GM23338 (cell line): ENCODE results near the gene TMEM63C. TPM values are rescaled to one million over a fixed set of nuclear protein-coding genes. Genes with fewer than 3 reads are reported as not detected.

ENCODE experiments used
- ATAC-seq: fragments of 200-7000 bp; cut with Tn5 transposase; 3 replicates; pipeline ENCODE4 v1.9.1; 2020
- DNase-seq: peaks from one replicate; pipeline ENCODE4 v3.0.0-alpha.2; 2015; ENCODE audit warnings: low spot score
- H2AFZ ChIP-seq: fragments of 200-600 bp; sonication (generic); 2 replicates; pipeline ENCODE4 v1.8.0; 2016; ENCODE audit warnings: antibody characterized with exemption, mild to moderate bottlenecking, moderate library complexity
- H3F3A ChIP-seq: fragments of 200-600 bp; sonication (generic); replicated peaks from 2 replicates; pipeline ENCODE4 v1.8.0; 2017; ENCODE audit warnings: antibody characterized with exemption, mixed run types, low read depth
- H3K27ac ChIP-seq: fragments of 200-600 bp; sonication (generic); 2 replicates; pipeline ENCODE4 v1.6.1; 2016; ENCODE audit warnings: low read depth
- H3K27me3 ChIP-seq: fragments of 200-600 bp; sonication (generic); 2 replicates; pipeline ENCODE4 v1.8.0; 2016; ENCODE audit warnings: mild to moderate bottlenecking, mixed run types, moderate library complexity; ENCODE audit not compliant: insufficient read depth
- H3K36me3 ChIP-seq: fragments of 200-600 bp; sonication (generic); 2 replicates; pipeline ENCODE4 v1.8.0; 2016; ENCODE audit warnings: mild to moderate bottlenecking; ENCODE audit not compliant: insufficient read depth
- H3K4me1 ChIP-seq: fragments of 200-600 bp; sonication (generic); 2 replicates; pipeline ENCODE4 v1.8.0; 2016; ENCODE audit warnings: mild to moderate bottlenecking, moderate library complexity; ENCODE audit not compliant: insufficient read depth
- H3K4me2 ChIP-seq: fragments of 200-600 bp; sonication (generic); 2 replicates; pipeline ENCODE4 v1.7.1; 2017; ENCODE audit warnings: mixed run types
- H3K4me3 ChIP-seq: fragments of 200-600 bp; sonication (generic); 2 replicates; pipeline ENCODE4 v1.6.1; 2016; ENCODE audit warnings: mixed run types
- H3K79me2 ChIP-seq: fragments of 200-600 bp; sonication (generic); replicated peaks from 2 replicates; pipeline ENCODE4 v1.8.0; 2017; ENCODE audit warnings: mild to moderate bottlenecking; ENCODE audit not compliant: insufficient read depth
- H3K9me2 ChIP-seq: fragments of 200-600 bp; sonication (generic); 2 replicates; pipeline ENCODE4 v1.8.0; 2017; ENCODE audit not compliant: insufficient read depth
- H4K20me1 ChIP-seq: fragments of 200-600 bp; sonication (generic); replicated peaks from 2 replicates; pipeline ENCODE4 v1.8.0; 2017; ENCODE audit warnings: mild to moderate bottlenecking; ENCODE audit not compliant: insufficient read depth
- H3K27ac Mint-ChIP-seq: 2 replicates; pipeline ENCODE4 v1.8.0; 2020; ENCODE audit warnings: inconsistent platforms, mild to moderate bottlenecking, moderate library complexity, mixed read lengths
- H3K27me3 Mint-ChIP-seq: 3 replicates; pipeline ENCODE4 v1.8.0; 2022; ENCODE audit warnings: low read depth, mild to moderate bottlenecking, moderate library complexity, mixed read lengths, inconsistent platforms; ENCODE audit not compliant: insufficient read depth, poor library complexity
- H3K36me3 Mint-ChIP-seq: 3 replicates; pipeline ENCODE4 v1.8.0; 2021; ENCODE audit warnings: low read depth, mild to moderate bottlenecking, inconsistent platforms, moderate library complexity, mixed read lengths
- H3K4me1 Mint-ChIP-seq: 3 replicates; pipeline ENCODE4 v1.8.0; 2020; ENCODE audit warnings: mild to moderate bottlenecking, inconsistent platforms, mixed read lengths
- H3K4me3 Mint-ChIP-seq: 3 replicates; pipeline ENCODE4 v1.8.0; 2021; ENCODE audit warnings: moderate library complexity, mild to moderate bottlenecking, inconsistent platforms, mixed read lengths
- H3K9me3 Mint-ChIP-seq: 3 replicates; pipeline ENCODE4 v1.8.0; 2020; ENCODE audit warnings: moderate library complexity, mild to moderate bottlenecking, inconsistent platforms, mixed read lengths
- CREB1 ChIP-seq: fragments of 250-450 bp; sonication (Bioruptor Pico); IDR thresholded peaks from 2 replicates; pipeline ENCODE4 v1.5.0; 2020; ENCODE audit warnings: low read depth, mild to moderate bottlenecking, moderate library complexity
- EZH2phosphoT487 ChIP-seq: fragments of 200-600 bp; sonication (generic); IDR thresholded peaks from one replicate; pipeline ENCODE4 v1.8.1; 2018; ENCODE audit warnings: antibody characterized with exemption; ENCODE audit not compliant: unreplicated experiment
- NANOG ChIP-seq: IDR thresholded peaks from 2 replicates; pipeline ENCODE4 v1.6.1; 2016; ENCODE audit warnings: antibody characterized with exemption, borderline replicate concordance
- POLR2AphosphoS5 ChIP-seq: IDR thresholded peaks from 2 replicates; pipeline ENCODE4 v1.6.1; 2016; ENCODE audit warnings: antibody characterized with exemption, low read depth
- STAT1 ChIP-seq: IDR thresholded peaks from one replicate; pipeline ENCODE4 v1.6.1; 2016; ENCODE audit warnings: antibody characterized with exemption; ENCODE audit not compliant: unreplicated experiment
- ZNF114 ChIP-seq: fragments of 250-450 bp; sonication (Bioruptor Pico); IDR thresholded peaks from 2 replicates; pipeline ENCODE4 v1.5.0; 2020; ENCODE audit warnings: mild to moderate bottlenecking, moderate library complexity
- ZNF331 ChIP-seq: fragments of 250-450 bp; sonication (Bioruptor Pico); IDR thresholded peaks from 2 replicates; pipeline ENCODE4 v1.5.0; 2020; ENCODE audit warnings: low read depth, mild to moderate bottlenecking, moderate library complexity
- polyA plus RNA-seq: library from polyadenylated mRNA; unstranded; fragments of >200 nt; fragmentation: Nextera tagmentation; extraction: Ambion mirVana; gene quantifications from 2 replicates; pipeline ENCODE4 v1.2.1, GENCODE V29; 2016
- total RNA-seq: library from RNA; depleted of rRNA; stranded (reverse); fragments of >200 nt; shearing (Covaris generic); gene quantifications from 2 replicates; pipeline ENCODE4 v1.2.3, GENCODE V29; 2014
- TF ChIP-seq, protein P1 (sequence below), 2 experiments: fragments of 200-600 bp in 1 of 2; sonication (generic) in 1 of 2; conservative IDR thresholded peaks; 2 replicates each; pipeline versions ENCODE4 v1.5.1 to v1.6.1; 2016 to 2017; ENCODE audit warnings: antibody characterized with exemption in 2 of 2, low read depth in 2 of 2, mild to moderate bottlenecking in 2 of 2, moderate library complexity in 1 of 2
- TF ChIP-seq, protein P2 (sequence below): fragments of 250-450 bp; sonication (Bioruptor Pico); IDR thresholded peaks from 2 replicates; pipeline ENCODE4 v1.5.0; 2020; ENCODE audit warnings: mild to moderate bottlenecking, moderate library complexity
- TF ChIP-seq, protein P3 (sequence below): IDR thresholded peaks from one replicate; pipeline ENCODE4 v1.6.1; 2018; ENCODE audit warnings: antibody characterized with exemption; ENCODE audit not compliant: unreplicated experiment

The TMEM63C gene
- total and polyA plus RNA-seq, 2 experiments from 2014 or later: 2.1 to 6.3 TPM

DNA sequence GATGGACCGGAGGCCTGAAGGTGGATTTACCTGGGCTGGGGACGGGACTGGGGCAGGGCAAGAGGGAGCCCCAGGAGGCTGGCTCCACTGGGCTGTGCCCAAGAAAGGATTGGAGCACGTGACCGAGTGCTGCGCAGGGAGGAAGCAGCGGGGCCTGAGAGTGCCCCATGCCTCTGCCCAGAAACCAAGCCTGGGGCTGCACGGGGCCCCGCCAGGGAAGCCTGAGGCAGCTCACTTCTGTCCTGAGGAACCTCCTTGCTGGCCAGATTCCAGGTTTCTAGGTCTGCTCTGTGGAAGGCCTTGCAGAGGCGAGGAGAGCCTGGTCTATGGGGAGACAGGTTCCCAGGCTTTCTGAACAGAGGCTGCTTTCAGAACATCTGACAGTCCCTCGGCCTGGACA, 79.0 kb downstream of the TMEM63C start (continued):
- TF ChIP-seq, protein P1, sequence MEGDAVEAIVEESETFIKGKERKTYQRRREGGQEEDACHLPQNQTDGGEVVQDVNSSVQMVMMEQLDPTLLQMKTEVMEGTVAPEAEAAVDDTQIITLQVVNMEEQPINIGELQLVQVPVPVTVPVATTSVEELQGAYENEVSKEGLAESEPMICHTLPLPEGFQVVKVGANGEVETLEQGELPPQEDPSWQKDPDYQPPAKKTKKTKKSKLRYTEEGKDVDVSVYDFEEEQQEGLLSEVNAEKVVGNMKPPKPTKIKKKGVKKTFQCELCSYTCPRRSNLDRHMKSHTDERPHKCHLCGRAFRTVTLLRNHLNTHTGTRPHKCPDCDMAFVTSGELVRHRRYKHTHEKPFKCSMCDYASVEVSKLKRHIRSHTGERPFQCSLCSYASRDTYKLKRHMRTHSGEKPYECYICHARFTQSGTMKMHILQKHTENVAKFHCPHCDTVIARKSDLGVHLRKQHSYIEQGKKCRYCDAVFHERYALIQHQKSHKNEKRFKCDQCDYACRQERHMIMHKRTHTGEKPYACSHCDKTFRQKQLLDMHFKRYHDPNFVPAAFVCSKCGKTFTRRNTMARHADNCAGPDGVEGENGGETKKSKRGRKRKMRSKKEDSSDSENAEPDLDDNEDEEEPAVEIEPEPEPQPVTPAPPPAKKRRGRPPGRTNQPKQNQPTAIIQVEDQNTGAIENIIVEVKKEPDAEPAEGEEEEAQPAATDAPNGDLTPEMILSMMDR (conservative IDR thresholded peaks at IDR 0.05; ENCODE audit: low read depth in 2 of 2): no peak
- TF ChIP-seq CREB1 (CRISPR knock-in tag): no peak

DNA sequence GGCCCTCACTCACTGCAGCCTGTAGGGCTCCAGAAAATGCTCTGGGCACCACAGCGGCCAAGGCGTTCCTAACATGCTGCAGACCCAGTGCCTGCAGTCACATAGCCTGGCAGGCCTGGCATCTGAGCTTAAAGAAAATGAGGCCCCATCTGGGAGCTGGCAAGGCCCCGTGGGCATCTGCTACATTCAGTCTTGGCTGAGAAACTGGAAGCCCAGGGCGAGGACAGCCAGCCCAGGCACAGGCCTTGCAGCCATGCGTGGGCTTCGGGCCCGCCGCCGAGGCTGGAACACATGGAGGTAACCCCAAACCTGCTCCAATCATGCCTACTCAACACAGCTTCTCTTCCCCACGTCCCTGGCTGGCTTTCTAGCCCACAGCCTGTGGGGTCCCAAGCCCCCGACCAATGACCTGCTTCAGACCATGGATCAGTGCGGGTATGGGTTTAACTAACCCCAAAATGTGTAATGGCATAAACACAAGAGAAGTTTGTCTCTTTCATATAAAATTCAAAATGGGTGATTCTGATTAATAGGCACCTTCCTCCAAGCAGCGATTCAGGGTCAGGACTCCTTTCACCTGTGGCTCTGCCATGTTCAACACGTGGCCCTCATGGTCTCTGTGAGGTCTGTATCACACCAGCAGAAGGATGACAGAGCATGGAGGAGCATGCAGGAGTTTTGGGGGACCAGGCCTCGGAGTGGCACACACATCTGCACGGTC, 83.0 kb downstream of the TMEM63C start:
- no peak for DNase-seq
- no peaks in the 10 kb centered on the region for H3K36me3 Mint-ChIP-seq
- Histone ChIP-seq H3K79me2 (no peaks in the 10 kb centered on the region), H3K27me3 (peaks cover 17% of the 10 kb centered on the region), H3K27ac (no peak overlapping the region), H3K36me3 (no peaks in the 10 kb centered on the region), H3K4me3 (no peak overlapping the region), H3K4me2 (no peak overlapping the region), H2AFZ (no peak overlapping the region), H3F3A (peaks cover 4% of the 10 kb centered on the region; the same call in 1 of the 2 replicates), H3K4me1 (no peaks in the 10 kb centered on the region), H3K9me2 (no peaks in the 10 kb centered on the region), H4K20me1 (no peaks in the 10 kb centered on the region)
- no peak for ATAC-seq
- H3K4me3 Mint-ChIP-seq: no peak overlapping the region
- H3K9me3 Mint-ChIP-seq: peaks cover 2% of the 10 kb centered on the region; the same call in 2 of the 3 replicates
- H3K27ac Mint-ChIP-seq: no peak overlapping the region
- peaks cover 4% of the 10 kb centered on the region; the same call in 2 of the 3 replicates for H3K4me1 Mint-ChIP-seq
- H3K27me3 Mint-ChIP-seq: peaks cover 19% of the 10 kb centered on the region
- TF ChIP-seq, protein P1 (conservative IDR thresholded peaks at IDR 0.05; ENCODE audit: low read depth in 2 of 2): no peak
- TF ChIP-seq EZH2phosphoT487: no peak
- TF ChIP-seq, protein P2, sequence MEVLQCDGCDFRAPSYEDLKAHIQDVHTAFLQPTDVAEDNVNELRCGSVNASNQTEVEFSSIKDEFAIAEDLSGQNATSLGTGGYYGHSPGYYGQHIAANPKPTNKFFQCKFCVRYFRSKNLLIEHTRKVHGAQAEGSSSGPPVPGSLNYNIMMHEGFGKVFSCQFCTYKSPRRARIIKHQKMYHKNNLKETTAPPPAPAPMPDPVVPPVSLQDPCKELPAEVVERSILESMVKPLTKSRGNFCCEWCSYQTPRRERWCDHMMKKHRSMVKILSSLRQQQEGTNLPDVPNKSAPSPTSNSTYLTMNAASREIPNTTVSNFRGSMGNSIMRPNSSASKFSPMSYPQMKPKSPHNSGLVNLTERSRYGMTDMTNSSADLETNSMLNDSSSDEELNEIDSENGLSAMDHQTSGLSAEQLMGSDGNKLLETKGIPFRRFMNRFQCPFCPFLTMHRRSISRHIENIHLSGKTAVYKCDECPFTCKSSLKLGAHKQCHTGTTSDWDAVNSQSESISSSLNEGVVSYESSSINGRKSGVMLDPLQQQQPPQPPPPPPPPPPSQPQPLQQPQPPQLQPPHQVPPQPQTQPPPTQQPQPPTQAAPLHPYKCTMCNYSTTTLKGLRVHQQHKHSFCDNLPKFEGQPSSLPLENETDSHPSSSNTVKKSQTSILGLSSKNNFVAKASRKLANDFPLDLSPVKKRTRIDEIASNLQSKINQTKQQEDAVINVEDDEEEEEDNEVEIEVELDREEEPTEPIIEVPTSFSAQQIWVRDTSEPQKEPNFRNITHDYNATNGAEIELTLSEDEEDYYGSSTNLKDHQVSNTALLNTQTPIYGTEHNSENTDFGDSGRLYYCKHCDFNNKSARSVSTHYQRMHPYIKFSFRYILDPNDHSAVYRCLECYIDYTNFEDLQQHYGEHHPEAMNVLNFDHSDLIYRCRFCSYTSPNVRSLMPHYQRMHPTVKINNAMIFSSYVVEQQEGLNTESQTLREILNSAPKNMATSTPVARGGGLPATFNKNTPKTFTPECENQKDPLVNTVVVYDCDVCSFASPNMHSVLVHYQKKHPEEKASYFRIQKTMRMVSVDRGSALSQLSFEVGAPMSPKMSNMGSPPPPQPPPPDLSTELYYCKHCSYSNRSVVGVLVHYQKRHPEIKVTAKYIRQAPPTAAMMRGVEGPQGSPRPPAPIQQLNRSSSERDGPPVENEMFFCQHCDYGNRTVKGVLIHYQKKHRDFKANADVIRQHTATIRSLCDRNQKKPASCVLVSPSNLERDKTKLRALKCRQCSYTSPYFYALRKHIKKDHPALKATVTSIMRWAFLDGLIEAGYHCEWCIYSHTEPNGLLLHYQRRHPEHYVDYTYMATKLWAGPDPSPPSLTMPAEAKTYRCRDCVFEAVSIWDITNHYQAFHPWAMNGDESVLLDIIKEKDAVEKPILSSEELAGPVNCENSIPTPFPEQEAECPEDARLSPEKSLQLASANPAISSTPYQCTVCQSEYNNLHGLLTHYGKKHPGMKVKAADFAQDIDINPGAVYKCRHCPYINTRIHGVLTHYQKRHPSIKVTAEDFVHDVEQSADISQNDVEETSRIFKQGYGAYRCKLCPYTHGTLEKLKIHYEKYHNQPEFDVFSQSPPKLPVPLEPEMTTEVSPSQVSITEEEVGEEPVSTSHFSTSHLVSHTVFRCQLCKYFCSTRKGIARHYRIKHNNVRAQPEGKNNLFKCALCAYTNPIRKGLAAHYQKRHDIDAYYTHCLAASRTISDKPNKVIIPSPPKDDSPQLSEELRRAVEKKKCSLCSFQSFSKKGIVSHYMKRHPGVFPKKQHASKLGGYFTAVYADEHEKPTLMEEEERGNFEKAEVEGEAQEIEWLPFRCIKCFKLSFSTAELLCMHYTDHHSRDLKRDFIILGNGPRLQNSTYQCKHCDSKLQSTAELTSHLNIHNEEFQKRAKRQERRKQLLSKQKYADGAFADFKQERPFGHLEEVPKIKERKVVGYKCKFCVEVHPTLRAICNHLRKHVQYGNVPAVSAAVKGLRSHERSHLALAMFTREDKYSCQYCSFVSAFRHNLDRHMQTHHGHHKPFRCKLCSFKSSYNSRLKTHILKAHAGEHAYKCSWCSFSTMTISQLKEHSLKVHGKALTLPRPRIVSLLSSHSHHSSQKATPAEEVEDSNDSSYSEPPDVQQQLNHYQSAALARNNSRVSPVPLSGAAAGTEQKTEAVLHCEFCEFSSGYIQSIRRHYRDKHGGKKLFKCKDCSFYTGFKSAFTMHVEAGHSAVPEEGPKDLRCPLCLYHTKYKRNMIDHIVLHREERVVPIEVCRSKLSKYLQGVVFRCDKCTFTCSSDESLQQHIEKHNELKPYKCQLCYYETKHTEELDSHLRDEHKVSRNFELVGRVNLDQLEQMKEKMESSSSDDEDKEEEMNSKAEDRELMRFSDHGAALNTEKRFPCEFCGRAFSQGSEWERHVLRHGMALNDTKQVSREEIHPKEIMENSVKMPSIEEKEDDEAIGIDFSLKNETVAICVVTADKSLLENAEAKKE (CRISPR knock-in tag): no peak
- no peak for TF ChIP-seq STAT1
- TF ChIP-seq CREB1 (CRISPR knock-in tag): no peak
- no peak for TF ChIP-seq ZNF331 (CRISPR knock-in tag)
- no peak for TF ChIP-seq NANOG
- no peak for TF ChIP-seq POLR2AphosphoS5
- TF ChIP-seq, protein P3, sequence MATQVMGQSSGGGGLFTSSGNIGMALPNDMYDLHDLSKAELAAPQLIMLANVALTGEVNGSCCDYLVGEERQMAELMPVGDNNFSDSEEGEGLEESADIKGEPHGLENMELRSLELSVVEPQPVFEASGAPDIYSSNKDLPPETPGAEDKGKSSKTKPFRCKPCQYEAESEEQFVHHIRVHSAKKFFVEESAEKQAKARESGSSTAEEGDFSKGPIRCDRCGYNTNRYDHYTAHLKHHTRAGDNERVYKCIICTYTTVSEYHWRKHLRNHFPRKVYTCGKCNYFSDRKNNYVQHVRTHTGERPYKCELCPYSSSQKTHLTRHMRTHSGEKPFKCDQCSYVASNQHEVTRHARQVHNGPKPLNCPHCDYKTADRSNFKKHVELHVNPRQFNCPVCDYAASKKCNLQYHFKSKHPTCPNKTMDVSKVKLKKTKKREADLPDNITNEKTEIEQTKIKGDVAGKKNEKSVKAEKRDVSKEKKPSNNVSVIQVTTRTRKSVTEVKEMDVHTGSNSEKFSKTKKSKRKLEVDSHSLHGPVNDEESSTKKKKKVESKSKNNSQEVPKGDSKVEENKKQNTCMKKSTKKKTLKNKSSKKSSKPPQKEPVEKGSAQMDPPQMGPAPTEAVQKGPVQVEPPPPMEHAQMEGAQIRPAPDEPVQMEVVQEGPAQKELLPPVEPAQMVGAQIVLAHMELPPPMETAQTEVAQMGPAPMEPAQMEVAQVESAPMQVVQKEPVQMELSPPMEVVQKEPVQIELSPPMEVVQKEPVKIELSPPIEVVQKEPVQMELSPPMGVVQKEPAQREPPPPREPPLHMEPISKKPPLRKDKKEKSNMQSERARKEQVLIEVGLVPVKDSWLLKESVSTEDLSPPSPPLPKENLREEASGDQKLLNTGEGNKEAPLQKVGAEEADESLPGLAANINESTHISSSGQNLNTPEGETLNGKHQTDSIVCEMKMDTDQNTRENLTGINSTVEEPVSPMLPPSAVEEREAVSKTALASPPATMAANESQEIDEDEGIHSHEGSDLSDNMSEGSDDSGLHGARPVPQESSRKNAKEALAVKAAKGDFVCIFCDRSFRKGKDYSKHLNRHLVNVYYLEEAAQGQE: no peak
- TF ChIP-seq ZNF114 (CRISPR knock-in tag): no peak
